ENCODE data around the gene TMEM150C. TPM values are rescaled to one million over a fixed set of nuclear protein-coding genes. Genes with fewer than 3 reads are reported as not detected.

TMEM150C gene
- total RNA-seq, 1 donor, result 3.3 TPM

- Histone ChIP-seq H3K36me3 (ENCODE audit: insufficient read depth, low read length) (no peaks in the 10 kb centered on the region), H3K27me3 (ENCODE audit: insufficient read depth, low read length) (peaks cover 4% of the 10 kb centered on the region), H3K4me2 (ENCODE audit: insufficient read depth, low read length) (no peak overlapping the region), H3K4me3 (ENCODE audit: insufficient read depth, low read length) (no peak overlapping the region), H4K20me1 (ENCODE audit: insufficient read depth, low read length) (no peaks in the 10 kb centered on the region), H2AFZ (ENCODE audit: low read length) (no peak overlapping the region), H3K27ac (ENCODE audit: low read depth, low read length) (no peak overlapping the region), H3K4me1 (ENCODE audit: insufficient read depth, low read length) (no peaks in the 10 kb centered on the region), H3K9me3 (ENCODE audit: low read depth, low read length) (no peaks in the 10 kb centered on the region), H3K79me2 (ENCODE audit: insufficient read depth, low read length) (no peaks in the 10 kb centered on the region)
- DNase-seq (ENCODE audit: insufficient read length, low spot score, missing footprints), result no peak
- no peak for TF ChIP-seq CTCF (IDR thresholded peaks at IDR 0.05; ENCODE audit: extremely low read depth, low read depth, low read length)
Measured at GRCh38 chr4:82594456-82594855, 32.7 kb upstream of the TMEM150C start.

GRCh38 chr4:82593411-82593810 is 31.6 kb upstream of the TMEM150C start:
- Histone ChIP-seq H3K36me3 (ENCODE audit: insufficient read depth, low read length) (no peaks in the 10 kb centered on the region), H3K79me2 (ENCODE audit: insufficient read depth, low read length) (no peaks in the 10 kb centered on the region), H3K27ac (ENCODE audit: low read depth, low read length) (no peak overlapping the region), H3K9me3 (ENCODE audit: low read depth, low read length) (no peaks in the 10 kb centered on the region), H3K4me1 (ENCODE audit: insufficient read depth, low read length) (no peaks in the 10 kb centered on the region), H3K27me3 (ENCODE audit: insufficient read depth, low read length) (peaks cover 4% of the 10 kb centered on the region), H3K4me2 (ENCODE audit: insufficient read depth, low read length) (no peak overlapping the region), H4K20me1 (ENCODE audit: insufficient read depth, low read length) (no peaks in the 10 kb centered on the region), H3K4me3 (ENCODE audit: insufficient read depth, low read length) (no peak overlapping the region), H2AFZ (ENCODE audit: low read length) (no peak overlapping the region)
- no peak for DNase-seq (ENCODE audit: insufficient read length, low spot score, missing footprints)
- no peak for TF ChIP-seq CTCF (IDR thresholded peaks at IDR 0.05; ENCODE audit: extremely low read depth, low read depth, low read length)

GRCh38 chr4:82592639-82593038 is 30.9 kb upstream of the TMEM150C start:
- Histone ChIP-seq H3K4me2 (ENCODE audit: insufficient read depth, low read length) (no peak overlapping the region), H3K9me3 (ENCODE audit: low read depth, low read length) (no peaks in the 10 kb centered on the region), H3K4me1 (ENCODE audit: insufficient read depth, low read length) (no peaks in the 10 kb centered on the region), H4K20me1 (ENCODE audit: insufficient read depth, low read length) (no peaks in the 10 kb centered on the region), H3K27ac (ENCODE audit: low read depth, low read length) (no peak overlapping the region), H3K79me2 (ENCODE audit: insufficient read depth, low read length) (no peaks in the 10 kb centered on the region), H3K27me3 (ENCODE audit: insufficient read depth, low read length) (peaks cover 4% of the 10 kb centered on the region), H2AFZ (ENCODE audit: low read length) (no peak overlapping the region), H3K4me3 (ENCODE audit: insufficient read depth, low read length) (no peak overlapping the region), H3K36me3 (ENCODE audit: insufficient read depth, low read length) (no peaks in the 10 kb centered on the region)
- no peak for DNase-seq (ENCODE audit: insufficient read length, low spot score, missing footprints)
- no peak for TF ChIP-seq CTCF (IDR thresholded peaks at IDR 0.05; ENCODE audit: extremely low read depth, low read depth, low read length)

- Histone ChIP-seq H3K27me3 (ENCODE audit: insufficient read depth, low read length) (peaks cover 4% of the 10 kb centered on the region), H3K4me1 (ENCODE audit: insufficient read depth, low read length) (no peaks in the 10 kb centered on the region), H3K9me3 (ENCODE audit: low read depth, low read length) (no peaks in the 10 kb centered on the region), H4K20me1 (ENCODE audit: insufficient read depth, low read length) (no peaks in the 10 kb centered on the region), H3K36me3 (ENCODE audit: insufficient read depth, low read length) (no peaks in the 10 kb centered on the region), H2AFZ (ENCODE audit: low read length) (no peak overlapping the region), H3K27ac (ENCODE audit: low read depth, low read length) (no peak overlapping the region), H3K79me2 (ENCODE audit: insufficient read depth, low read length) (no peaks in the 10 kb centered on the region), H3K4me3 (ENCODE audit: insufficient read depth, low read length) (no peak overlapping the region), H3K4me2 (ENCODE audit: insufficient read depth, low read length) (no peak overlapping the region)
- no peak for TF ChIP-seq CTCF (IDR thresholded peaks at IDR 0.05; ENCODE audit: extremely low read depth, low read depth, low read length)
- no peak for DNase-seq (ENCODE audit: insufficient read length, low spot score, missing footprints)
Measured at GRCh38 chr4:82591592-82591991, 29.8 kb upstream of the TMEM150C start.

Data from osteoblast (primary cell).